DND-41 (cell line): ENCODE results near the gene SPRTN.

Experiments used
- ATAC-seq: fragments of 200-7000 bp; cut with Tn5 transposase; 3 replicates; pipeline ENCODE4 v1.9.1; 2021; ENCODE audit warnings: low read depth; ENCODE audit not compliant: insufficient read depth
- DNase-seq: peaks from one replicate; pipeline ENCODE4 v3.0.0-alpha.2; 2020
- H2AFZ ChIP-seq: 2 replicates; pipeline ENCODE4 v1.6.0; 2012; ENCODE audit warnings: low read depth, low read length
- H3K27ac ChIP-seq: 2 replicates; pipeline ENCODE4 v1.5.1; 2012; ENCODE audit warnings: low read length, inconsistent platforms
- H3K27me3 ChIP-seq: fragments of 200-600 bp; sonication (generic); 2 replicates; pipeline ENCODE4 v1.6.0; 2012; ENCODE audit warnings: low read length, mild to moderate bottlenecking, inconsistent platforms; ENCODE audit not compliant: insufficient read depth, poor library complexity
- H3K36me3 ChIP-seq: 2 replicates; pipeline ENCODE4 v1.5.1; 2012; ENCODE audit warnings: low read length, inconsistent platforms; ENCODE audit not compliant: insufficient read depth
- H3K4me1 ChIP-seq: 2 replicates; pipeline ENCODE4 v1.5.1; 2012; ENCODE audit warnings: mild to moderate bottlenecking, low read length; ENCODE audit not compliant: insufficient read depth
- H3K4me2 ChIP-seq: 2 replicates; pipeline ENCODE4 v1.6.0; 2012; ENCODE audit warnings: mild to moderate bottlenecking, moderate library complexity, low read length, inconsistent platforms; ENCODE audit not compliant: insufficient read depth
- H3K4me3 ChIP-seq, 2 experiments: fragments of 200-600 bp in 1 of 2; shearing (Covaris generic) in 1 of 2; 2 replicates each; pipeline ENCODE4 v1.5.1; 2012 to 2016; ENCODE audit warnings: inconsistent platforms in 2 of 2, low read length in 2 of 2, mild to moderate bottlenecking in 2 of 2, low read depth in 1 of 2, moderate library complexity in 1 of 2
- H3K79me2 ChIP-seq: 2 replicates; pipeline ENCODE4 v1.6.0; 2012; ENCODE audit warnings: low read length, inconsistent platforms; ENCODE audit not compliant: insufficient read depth
- H3K9ac ChIP-seq: 2 replicates; pipeline ENCODE4 v1.6.0; 2012; ENCODE audit warnings: low read depth, mild to moderate bottlenecking, inconsistent platforms, low read length, moderate library complexity
- H3K9me3 ChIP-seq: 2 replicates; pipeline ENCODE4 v1.5.1; 2012; ENCODE audit warnings: low read length, moderate library complexity, mild to moderate bottlenecking, inconsistent platforms; ENCODE audit not compliant: insufficient read depth, severe bottlenecking
- H4K20me1 ChIP-seq: 2 replicates; pipeline ENCODE4 v1.6.0; 2012; ENCODE audit warnings: low read length; ENCODE audit not compliant: insufficient read depth
- EZH2 ChIP-seq: IDR thresholded peaks from 3 replicates; pipeline ENCODE4 v1.6.1; 2012; ENCODE audit warnings: borderline replicate concordance, low read depth, mild to moderate bottlenecking, moderate library complexity, low read length, inconsistent platforms; ENCODE audit not compliant: severe bottlenecking
- TF ChIP-seq, protein P1 (sequence below): IDR thresholded peaks from 2 replicates; pipeline ENCODE4 v1.5.1; 2012; ENCODE audit warnings: borderline replicate concordance, low read length, moderate library complexity, mild to moderate bottlenecking; ENCODE audit not compliant: poor library complexity, severe bottlenecking; ENCODE audit errors: extremely low read depth

SPRTN gene

DNA sequence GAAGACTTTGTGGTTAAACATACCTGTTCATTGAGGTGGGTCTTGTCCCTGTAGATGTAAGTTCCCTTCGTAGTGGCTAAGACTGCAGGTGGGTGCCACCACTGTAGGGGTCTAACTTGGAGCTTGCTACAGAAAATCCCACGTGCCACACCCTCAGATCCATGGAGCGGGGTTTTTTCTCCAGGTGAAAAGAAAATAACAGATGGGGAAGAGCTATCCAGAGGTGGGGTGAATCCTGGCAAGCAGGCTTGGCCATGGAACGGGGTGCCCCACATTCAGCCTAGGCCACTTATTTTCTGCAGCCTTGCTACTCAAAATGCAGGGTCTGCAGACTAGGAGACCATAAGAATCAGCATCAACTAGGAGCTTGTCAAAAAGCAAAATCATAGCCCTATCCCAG, 24.4 kb upstream of the SPRTN start:
- Histone ChIP-seq H3K27ac (no peak overlapping the region), H4K20me1 (no peaks in the 10 kb centered on the region), H2AFZ (no peak overlapping the region), H3K4me2 (no peak overlapping the region), H3K27me3 (no peaks in the 10 kb centered on the region), H3K9ac (no peak overlapping the region), H3K79me2 (no peaks in the 10 kb centered on the region), H3K36me3 (no peaks in the 10 kb centered on the region), H3K4me3 (no peak overlapping the region), H3K9me3 (no peaks in the 10 kb centered on the region), H3K4me1 (no peaks in the 10 kb centered on the region)
- DNase-seq (no peak), ATAC-seq (no peak)
- no peak for TF ChIP-seq EZH2
- TF ChIP-seq, protein P1, sequence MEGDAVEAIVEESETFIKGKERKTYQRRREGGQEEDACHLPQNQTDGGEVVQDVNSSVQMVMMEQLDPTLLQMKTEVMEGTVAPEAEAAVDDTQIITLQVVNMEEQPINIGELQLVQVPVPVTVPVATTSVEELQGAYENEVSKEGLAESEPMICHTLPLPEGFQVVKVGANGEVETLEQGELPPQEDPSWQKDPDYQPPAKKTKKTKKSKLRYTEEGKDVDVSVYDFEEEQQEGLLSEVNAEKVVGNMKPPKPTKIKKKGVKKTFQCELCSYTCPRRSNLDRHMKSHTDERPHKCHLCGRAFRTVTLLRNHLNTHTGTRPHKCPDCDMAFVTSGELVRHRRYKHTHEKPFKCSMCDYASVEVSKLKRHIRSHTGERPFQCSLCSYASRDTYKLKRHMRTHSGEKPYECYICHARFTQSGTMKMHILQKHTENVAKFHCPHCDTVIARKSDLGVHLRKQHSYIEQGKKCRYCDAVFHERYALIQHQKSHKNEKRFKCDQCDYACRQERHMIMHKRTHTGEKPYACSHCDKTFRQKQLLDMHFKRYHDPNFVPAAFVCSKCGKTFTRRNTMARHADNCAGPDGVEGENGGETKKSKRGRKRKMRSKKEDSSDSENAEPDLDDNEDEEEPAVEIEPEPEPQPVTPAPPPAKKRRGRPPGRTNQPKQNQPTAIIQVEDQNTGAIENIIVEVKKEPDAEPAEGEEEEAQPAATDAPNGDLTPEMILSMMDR: no peak

- TF ChIP-seq EZH2: no peak
- TF ChIP-seq, protein P1: peak; percentile 69
- Histone ChIP-seq H3K79me2 (no peaks in the 10 kb centered on the region), H3K27ac (no peak overlapping the region), H3K9me3 (no peaks in the 10 kb centered on the region), H3K4me2 (no peak overlapping the region), H3K4me3 (no peak overlapping the region), H4K20me1 (no peaks in the 10 kb centered on the region), H3K27me3 (no peaks in the 10 kb centered on the region), H3K9ac (no peak overlapping the region), H3K36me3 (no peaks in the 10 kb centered on the region), H2AFZ (no peak overlapping the region), H3K4me1 (no peaks in the 10 kb centered on the region)
- peak; percentile 85 for ATAC-seq
- DNase-seq: peak; percentile 41
Observed at GRCh38 chr1:231315887-231316286, 22.2 kb upstream of the SPRTN start.

- no peak for TF ChIP-seq EZH2
- TF ChIP-seq, protein P1: no peak
- ATAC-seq (no peak), DNase-seq (no peak)
- no peaks in the 10 kb centered on the region for H3K9me3 ChIP-seq
- no peak overlapping the region for H3K4me2 ChIP-seq
- no peaks in the 10 kb centered on the region for H3K79me2 ChIP-seq
- H2AFZ ChIP-seq: no peak overlapping the region
- H3K9ac ChIP-seq: no peak overlapping the region
- H3K27me3 ChIP-seq: no peaks in the 10 kb centered on the region
- no peaks in the 10 kb centered on the region for H3K36me3 ChIP-seq
- H4K20me1 ChIP-seq: no peaks in the 10 kb centered on the region
- H3K27ac ChIP-seq: no peak overlapping the region
- no peaks in the 10 kb centered on the region for H3K4me1 ChIP-seq
- no peak overlapping the region for H3K4me3 ChIP-seq
Observed at GRCh38 chr1:231317306-231318014, 20.6 kb upstream of the SPRTN start.

GRCh38 chr1:231318015-231318355, 20.1 kb upstream of the SPRTN start:
- no peak overlapping the region for H3K4me2 ChIP-seq
- H3K27ac ChIP-seq: no peak overlapping the region
- no peak overlapping the region for H3K9ac ChIP-seq
- no peaks in the 10 kb centered on the region for H4K20me1 ChIP-seq
- DNase-seq (no peak), ATAC-seq (no peak)
- no peaks in the 10 kb centered on the region for H3K36me3 ChIP-seq
- TF ChIP-seq, protein P1: no peak
- TF ChIP-seq EZH2: no peak
- H2AFZ ChIP-seq: no peak overlapping the region
- H3K9me3 ChIP-seq: no peaks in the 10 kb centered on the region
- no peak overlapping the region for H3K4me3 ChIP-seq
- H3K27me3 ChIP-seq: no peaks in the 10 kb centered on the region
- no peaks in the 10 kb centered on the region for H3K79me2 ChIP-seq
- H3K4me1 ChIP-seq: no peaks in the 10 kb centered on the region
